NCI-H345 (cell line): ENCODE measurements around the gene OR2L13.
"Not testable (repeated sequence)": the region's sequence is repeated elsewhere in the genome, so short reads cannot be mapped to it uniquely, and the experiment has no call there.

Source experiments
- DNase-seq: peaks from one replicate; lab custom pipeline; 2025; lab: John Stamatoyannopoulos, UW

Gene OR2L13, protein sequence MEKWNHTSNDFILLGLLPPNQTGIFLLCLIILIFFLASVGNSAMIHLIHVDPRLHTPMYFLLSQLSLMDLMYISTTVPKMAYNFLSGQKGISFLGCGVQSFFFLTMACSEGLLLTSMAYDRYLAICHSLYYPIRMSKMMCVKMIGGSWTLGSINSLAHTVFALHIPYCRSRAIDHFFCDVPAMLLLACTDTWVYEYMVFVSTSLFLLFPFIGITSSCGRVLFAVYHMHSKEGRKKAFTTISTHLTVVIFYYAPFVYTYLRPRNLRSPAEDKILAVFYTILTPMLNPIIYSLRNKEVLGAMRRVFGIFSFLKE

DNA sequence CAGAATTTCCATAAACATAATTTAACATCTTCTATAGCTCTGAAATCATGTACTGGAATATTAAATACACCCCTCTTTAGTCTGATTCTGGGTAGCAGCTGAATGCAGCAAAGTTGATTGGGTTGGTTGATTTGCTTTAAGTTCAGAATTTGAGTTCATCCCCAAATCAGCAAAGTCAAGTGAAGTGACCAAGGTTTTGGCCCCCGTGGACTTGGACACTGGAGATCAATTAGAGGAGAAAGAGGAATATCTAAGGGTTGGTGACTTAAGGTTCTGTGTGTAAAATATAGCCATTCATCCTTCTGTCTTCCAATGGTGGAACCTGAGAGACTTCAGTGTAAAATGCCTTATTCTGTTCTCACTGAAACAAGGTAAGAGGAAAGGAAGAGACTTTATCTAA is at the start of gene OR2L13:
OR2L13 (plus strand) TSS at position 301 of the 400 bp plus-strand sequence. CDS start 4,192 bp downstream, outside the sequence.
- DNase-seq, result no peak

DNA sequence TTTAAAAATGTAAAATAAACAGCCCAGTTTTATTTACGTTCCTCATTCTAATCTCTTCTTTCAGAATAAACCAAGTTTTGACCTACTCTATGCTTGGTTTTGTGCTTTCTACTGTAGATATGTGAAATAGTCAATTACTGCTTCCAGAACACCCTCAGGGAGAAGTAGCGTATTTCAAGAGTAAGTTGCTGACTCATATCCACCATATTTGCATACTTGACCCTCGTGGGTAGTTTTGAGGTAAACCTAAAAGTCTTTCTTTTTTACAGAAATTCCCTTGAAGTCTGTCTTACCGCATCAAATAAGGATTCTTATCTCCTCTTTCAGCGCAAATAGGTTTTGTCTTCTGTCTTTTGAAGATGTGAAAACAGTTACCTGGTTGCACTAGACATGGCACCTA is 49.8 kb upstream of the OR2L13 start:
- no peak for DNase-seq

DNA sequence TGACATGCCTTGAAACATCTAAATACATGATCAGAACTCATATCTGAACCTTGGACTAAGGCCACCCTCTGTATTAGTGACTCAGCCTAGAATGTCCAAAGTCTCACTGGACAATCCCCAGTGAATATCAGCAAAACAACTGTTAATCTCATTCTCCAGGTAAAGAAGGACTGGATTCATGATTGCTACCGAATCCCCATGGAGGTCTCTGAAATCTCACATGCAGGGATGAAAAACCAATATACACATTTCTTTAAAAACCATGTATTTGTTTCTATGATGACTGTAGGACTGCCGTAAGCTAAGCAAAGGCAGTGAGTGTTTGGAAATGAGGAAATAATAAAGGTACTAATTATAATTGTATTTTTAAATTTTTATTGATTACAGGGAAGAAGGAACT is 48.4 kb upstream of the OR2L13 start, which contains the start of gene OR2L3:
OR2L3 (plus strand) TSS at position 301 of the 400 bp plus-strand sequence. CDS start 13,846 bp downstream, outside the sequence.
- DNase-seq, result no peak

DNA sequence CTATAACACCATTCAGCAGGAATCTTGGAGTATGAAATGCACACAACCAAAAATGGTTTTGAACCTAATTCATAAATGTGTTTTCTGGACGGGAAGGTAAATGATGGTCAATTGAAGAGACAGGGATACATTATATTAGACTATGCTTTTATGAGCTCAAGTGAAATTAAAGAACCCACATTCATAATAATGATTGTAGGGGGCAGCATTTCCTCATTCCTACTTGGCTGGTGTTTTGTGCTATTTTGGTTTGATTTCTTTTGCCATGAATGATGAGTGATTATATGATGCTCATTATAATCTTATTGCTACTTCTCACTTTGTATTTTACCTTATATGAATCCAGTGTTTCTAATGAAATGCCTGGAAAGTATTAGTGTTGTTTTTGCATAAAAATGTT is 48.0 kb upstream of the OR2L13 start:
- DNase-seq, result no peak

DNA sequence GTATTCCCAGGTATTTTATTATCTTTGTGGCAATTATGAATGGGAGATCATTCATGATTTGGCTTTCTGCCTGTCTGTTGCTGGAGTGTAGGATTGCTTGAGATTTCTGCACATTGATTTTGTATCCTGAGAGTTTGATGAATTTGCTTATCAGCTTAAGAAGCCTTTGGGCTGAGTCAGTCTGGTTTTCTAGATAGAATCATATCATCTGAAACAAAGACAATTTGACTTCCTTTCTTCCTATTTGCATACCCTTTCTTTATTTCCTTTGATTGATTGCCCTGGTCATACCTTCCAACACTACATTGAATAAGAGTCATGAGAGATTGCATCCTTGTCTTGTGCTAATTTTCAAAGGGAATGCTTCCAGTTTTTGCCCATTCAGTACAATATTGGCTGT is 40.3 kb upstream of the OR2L13 start:
- DNase-seq, result no peak

DNA sequence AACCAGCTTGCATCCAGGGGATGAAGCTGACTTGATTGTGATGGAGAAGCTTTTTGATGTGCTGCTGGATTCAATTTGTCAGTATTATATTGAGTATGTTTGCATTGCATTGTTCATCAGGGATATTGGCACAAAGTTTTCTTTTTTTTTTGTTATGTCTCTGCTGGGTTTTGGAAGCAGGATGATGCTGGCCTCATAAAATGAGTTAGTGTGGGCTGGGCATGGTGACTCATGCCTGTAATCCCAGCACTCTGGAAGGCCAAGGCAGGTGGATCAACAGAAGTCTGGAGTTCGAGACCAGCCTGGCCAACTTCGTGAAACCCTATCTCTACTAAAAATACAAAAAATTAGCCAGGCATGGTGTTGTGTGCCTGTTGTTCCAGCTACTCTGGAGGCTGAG is 39.7 kb upstream of the OR2L13 start:
- DNase-seq, result no peak

DNA sequence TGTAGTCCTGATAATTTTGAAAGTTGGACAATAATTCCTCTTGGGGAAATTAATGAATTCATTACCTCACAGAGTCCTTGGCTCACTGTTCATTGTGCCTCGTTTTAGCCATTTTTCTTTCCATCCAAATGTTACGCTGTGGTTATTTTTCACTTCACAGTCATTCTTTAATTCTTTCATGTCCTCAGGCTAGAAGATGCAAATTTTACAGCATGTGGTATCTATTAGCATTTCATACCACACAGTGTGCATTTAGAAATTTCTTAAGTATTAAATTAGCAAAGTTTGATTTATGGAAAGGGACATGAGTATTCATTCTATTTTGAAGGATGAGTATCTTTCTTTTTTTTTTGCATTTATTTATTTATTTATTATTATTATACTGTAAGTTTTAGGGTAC is 29.9 kb upstream of the OR2L13 start:
- no peak for DNase-seq

DNA sequence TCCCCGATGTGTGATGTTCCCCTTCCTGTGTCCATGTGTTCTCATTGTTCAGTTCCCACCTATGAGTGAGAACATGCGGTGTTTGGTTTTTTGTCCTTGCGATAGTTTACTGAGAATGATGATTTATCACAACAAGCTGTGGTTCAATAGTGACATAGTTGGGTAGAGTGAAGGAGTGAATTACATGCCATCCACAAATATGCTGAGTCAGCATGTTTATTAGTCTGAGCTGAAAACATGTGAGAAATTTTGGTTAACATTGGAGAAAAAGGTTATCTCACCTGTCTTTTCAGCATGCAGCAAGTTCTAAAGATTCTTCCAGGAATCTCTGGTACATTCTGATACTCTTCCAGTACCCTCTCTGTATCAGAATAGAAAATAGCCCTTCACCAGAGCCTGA is 29.4 kb upstream of the OR2L13 start:
- no peak for DNase-seq

DNA sequence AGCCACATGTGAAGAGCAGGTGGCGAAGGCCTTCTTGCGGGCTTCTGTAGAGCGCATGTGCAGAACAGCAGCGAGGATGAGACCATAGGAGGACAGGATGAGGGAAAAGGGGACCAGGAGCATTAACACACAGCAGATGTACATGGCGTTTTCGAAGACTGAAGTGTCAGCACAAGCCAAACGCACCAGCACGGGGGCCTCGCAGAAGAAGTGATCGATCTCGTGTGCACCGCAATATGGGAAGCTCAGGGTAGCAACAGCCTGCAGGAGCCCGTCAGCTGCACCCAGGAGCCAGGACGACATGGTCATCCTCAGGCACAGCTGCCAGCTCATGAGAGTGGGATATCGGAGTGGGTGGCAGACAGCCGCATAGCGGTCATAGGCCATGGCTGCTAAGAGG is 11.1 kb upstream of the OR2L13 start:
- DNase-seq, result not testable (repeated sequence)

DNA sequence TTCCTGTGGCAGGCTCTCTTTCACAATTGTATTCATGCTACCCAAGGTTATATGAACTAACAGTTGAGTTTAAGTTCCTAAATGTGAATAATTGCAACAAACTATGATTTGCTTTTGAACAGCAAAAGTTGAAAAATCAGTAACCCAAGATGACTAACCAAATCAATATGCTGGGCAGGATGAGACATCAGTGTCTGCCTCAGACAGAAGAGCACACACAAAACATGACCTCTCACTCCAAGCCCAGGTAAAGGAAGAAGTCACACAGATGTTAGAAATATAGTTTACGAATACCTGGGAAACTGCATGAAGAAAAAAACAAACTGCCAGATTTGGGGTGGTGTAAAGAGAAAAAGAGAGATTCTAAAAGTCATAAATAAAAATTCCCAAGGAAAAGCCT is 3.5 kb downstream of the OR2L13 start:
- DNase-seq, result no peak

DNA sequence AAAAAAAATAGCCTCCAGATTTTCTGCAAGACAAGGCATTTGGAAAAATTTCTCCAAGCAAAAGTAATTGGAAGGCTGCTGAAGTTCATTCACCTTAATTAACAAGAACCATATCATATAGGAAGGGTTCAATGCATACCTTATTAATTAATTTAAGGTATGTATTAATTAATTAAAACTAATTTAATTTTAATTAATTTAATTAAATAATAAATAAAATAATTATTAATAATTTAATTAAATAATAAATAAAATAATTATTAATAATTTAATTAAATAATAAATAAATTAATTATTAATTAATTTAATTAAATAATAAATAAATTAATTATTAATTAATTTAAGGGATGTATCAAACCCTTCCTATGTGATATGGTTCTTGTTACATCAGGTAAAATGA is 7.9 kb downstream of the OR2L13 start:
- no peak for DNase-seq

DNA sequence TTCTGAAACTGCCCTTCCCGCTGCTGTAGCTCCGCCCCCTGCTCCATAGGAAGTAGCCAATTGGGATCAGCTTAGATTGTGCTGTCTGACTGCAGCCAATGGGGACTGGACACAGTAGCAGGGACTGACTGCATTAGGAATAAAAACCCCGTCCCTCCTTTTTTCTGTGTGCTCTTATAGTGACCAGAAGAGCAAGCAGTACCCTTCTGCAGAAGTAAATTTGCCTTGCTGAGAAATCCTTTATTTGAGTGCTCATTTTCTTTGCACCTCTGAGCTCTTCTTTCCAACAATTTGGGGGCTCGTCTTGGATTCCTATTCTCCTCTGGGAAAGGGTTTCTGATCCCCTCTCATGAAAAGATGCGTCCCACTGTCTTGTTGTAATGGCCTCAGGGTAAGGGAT is 16.2 kb downstream of the OR2L13 start:
- DNase-seq, result no peak

DNA sequence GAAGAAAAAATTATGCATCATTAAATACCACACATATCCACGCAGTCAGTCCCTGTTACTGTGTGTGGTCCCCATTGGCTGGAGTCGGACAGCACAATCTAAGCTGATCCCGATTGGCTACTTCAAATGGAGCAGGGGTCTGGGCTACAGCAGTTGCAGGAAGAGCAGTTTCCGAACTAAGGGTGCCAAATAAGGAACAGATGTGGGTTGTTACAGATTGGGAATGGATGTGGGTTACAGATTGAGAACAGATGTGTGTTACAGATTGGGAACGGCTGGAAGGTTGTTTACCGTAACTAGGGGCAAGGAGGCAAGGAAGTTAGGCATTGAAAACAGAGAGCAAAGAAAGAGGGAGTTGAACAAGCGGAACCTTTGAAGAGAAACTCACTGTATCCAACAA is 19.9 kb downstream of the OR2L13 start:
- no peak for DNase-seq

DNA sequence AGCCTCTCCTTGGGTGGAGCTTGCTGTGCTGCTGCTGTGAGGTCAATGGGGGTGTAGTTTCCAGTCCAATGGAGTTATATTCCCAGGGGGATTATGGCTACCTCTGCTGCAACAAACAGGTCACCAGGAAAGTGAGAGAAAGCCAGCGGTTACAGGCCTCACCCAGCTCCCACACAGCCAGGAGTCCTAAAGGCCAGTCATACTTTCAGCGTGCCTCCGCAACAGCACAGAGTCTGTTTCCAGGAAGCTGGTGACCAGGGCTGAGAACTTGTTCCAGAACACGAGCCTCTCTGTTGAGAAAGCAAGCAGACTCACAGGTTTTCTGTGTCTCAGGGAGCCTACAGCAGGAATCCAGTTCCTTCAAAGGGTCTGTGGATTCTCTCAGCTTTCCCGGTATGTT is 32.7 kb downstream of the OR2L13 start:
- DNase-seq, result no peak

DNA sequence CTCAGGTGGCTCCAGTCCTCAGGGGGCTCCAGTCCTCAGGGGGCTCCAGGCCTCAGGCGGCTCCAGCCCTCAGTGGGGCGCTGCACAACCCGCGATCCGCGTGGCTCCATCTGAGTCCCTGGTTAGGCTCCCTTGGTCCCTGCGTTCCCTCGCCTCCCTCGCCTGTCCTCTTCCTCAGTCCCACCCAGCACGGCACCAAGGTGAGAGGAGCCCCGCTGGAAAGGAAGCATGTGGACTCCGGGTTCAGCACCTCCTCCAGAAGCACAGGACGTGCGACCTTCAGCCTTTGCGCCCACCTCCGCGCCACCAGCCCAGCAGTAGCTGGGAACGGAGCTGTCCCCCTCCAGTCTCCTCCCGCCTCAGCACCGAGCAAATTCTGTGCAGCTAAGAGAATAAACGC is 41.8 kb downstream of the OR2L13 start:
- no peak for DNase-seq

DNA sequence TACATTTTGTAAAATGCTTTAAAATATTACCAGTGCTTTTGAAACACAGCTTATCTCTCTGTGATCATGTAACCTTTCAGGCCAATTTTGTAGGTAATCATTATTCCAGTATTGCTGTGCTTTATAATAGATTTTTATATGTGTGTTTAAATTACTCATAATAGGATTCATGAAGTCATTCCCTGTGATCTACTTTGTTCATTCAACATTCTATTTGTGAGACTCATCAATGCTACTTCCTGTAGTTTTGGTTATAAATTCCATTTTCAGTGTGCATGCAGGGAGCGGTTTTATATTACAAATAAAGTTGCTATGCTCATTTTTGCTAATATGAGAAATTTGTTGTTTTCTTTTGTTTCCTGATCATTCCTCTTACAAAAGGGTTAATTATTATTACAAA is 45.9 kb downstream of the OR2L13 start:
- DNase-seq, result no peak

DNA sequence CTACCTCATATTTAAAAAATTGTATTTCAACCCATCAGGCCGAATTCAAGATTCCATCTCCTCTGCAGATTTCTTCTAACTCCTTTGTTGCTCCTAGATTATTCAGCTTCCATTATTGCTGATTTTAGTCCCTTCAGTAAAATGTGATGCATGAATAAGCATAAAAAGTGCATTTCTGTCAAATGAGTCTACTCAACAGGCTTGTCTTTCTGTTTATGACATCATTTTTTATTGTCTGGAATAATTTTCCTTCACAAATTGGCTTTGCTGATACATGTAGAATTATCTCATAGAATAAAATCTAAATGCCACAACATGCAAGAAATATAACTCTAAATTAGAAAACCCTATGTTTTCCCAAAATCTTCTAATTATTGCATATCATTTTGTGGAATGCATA is 48.3 kb downstream of the OR2L13 start:
- DNase-seq, result no peak

DNA sequence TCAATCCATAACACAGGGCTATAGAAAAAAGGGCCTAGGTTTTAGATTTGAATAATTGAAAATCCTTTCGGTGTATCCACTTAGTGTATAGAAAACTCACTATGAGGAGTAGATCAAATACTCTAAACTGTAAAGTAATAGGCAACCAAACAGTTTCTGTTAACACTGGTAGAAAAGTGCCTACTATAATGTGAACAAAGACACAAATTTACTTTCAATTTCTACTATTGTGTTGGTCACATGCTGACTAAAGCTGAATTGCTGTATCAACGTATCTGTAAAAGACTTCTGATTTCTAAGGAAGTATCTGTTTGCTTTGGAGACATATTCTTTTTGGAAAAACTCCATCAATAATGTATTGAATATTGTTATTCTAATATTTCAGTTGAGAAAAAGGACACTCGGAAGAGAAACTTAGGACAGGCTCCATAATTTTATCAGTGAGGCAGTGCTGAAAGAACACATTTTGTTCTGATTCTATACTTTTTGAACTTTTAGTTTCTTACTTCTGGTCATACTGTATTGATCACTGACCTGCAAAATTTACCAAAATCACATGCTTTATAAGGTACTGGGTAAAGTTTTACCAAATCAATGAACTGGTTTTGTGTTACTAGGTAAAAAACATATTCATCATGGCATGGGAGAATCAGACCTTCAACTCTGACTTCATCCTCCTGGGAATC is 49.7 kb downstream of the OR2L13 start, which contains the start of gene OR2M5:
OR2M5 (plus strand) TSS at position 636 of the 686 bp plus-strand sequence; CDS start at position 636, 0 bp downstream.
- no peak for DNase-seq
